Stomach (tissue), 9 donors: ENCODE measurements around the gene ASAP2. TPM values are rescaled to one million over a fixed set of nuclear protein-coding genes. Genes with fewer than 3 reads are reported as not detected.

Experiments
- DNase-seq, 2 donors: peaks; one replicate each; pipeline versions ENCODE4 v3.0.0 to v3.0.0-alpha.2; 2013 to 2019
- H3K27ac ChIP-seq, 5 donors: fragments of 200-600 bp in 4 of 5; sonication (generic) in 4 of 5; one replicate each; pipeline ENCODE4 v1.5.1; 2013 to 2019; ENCODE audit warnings: mild to moderate bottlenecking in 1 of 5, moderate library complexity in 1 of 5
- H3K27me3 ChIP-seq, 3 donors: fragments of 200-600 bp; sonication (generic); one replicate each; pipeline ENCODE4 v1.5.1; 2017 to 2019; ENCODE audit warnings: mixed run types in 1 of 3
- H3K36me3 ChIP-seq, 4 donors: fragments of 200-600 bp; sonication (generic); 1 replicate in 3 of 4; 2 replicates in 1 of 4; pipeline ENCODE4 v1.5.1; 2016 to 2019
- H3K4me1 ChIP-seq, 4 donors: fragments of 200-600 bp; sonication (generic); one replicate each; pipeline ENCODE4 v1.5.1; 2016 to 2019
- H3K4me3 ChIP-seq, 4 donors: fragments of 200-600 bp; sonication (generic) in 3 of 4; one replicate each; pipeline ENCODE4 v1.5.1; 2016 to 2019; ENCODE audit warnings: mild to moderate bottlenecking in 1 of 4
- H3K9me3 ChIP-seq, 4 donors: fragments of 200-600 bp; sonication (generic); one replicate each; pipeline ENCODE4 v1.5.1; 2016 to 2019
- CTCF ChIP-seq, 7 experiments: fragments of 450-650 bp in 4 of 7; fragments of 200-600 bp in 3 of 7; sonication (generic) in 3 of 7; IDR thresholded peaks; one replicate each; pipeline ENCODE4 v1.5.1; 2016 to 2019; ENCODE audit warnings: antibody characterized with exemption in 7 of 7, control low read depth in 2 of 7, mild to moderate bottlenecking in 1 of 7
- EP300 ChIP-seq: sonication (generic); formaldehyde crosslinking; IDR thresholded peaks from one replicate; pipeline ENCODE4 v1.6.1; 2017; ENCODE audit warnings: antibody characterized with exemption
- POLR2A ChIP-seq, 4 donors: fragments of 450-650 bp; IDR thresholded peaks; one replicate each; pipeline ENCODE4 v1.6.1; 2016; ENCODE audit warnings: antibody characterized with exemption in 4 of 4, control low read depth in 2 of 4, mild to moderate bottlenecking in 1 of 4, moderate library complexity in 1 of 4
- POLR2AphosphoS5 ChIP-seq, 3 donors: sonication (generic); formaldehyde crosslinking; IDR thresholded peaks; one replicate each; pipeline ENCODE4 v1.6.1; 2016; ENCODE audit warnings: antibody characterized with exemption in 3 of 3
- WGBS, 5 donors: extraction: QIAGEN DNeasy Blood & Tissue Kit in 3 of 5; methylation state at CpG; one replicate each; pipeline versions ENCODE4 v1.1.5 to v1.1.7; 2013 to 2018; 5-methylcytosine and 5-hydroxymethylcytosine counted together
- intact Hi-C: fragments of 100-400 bp; cut with DNase I; formaldehyde crosslinking; loops from one replicate; pipeline ENCODE4 v1.15.1; 2023; ENCODE audit warnings: low total_unique reads
- polyA plus RNA-seq, 3 donors: library from polyadenylated mRNA; stranded (reverse); fragments of 200-250 nt; gene quantifications; one replicate each; pipeline ENCODE4 v1.2.3, GENCODE V29; 2013
- total RNA-seq, 5 donors: library from RNA; depleted of rRNA; stranded (reverse); fragments of >200 nt; gene quantifications; one replicate each; pipeline versions ENCODE4 v1.1.0 to v1.2.3, GENCODE V29; 2014 to 2016
- donor health status: healthy with polysubstance abuse.
- donor health status: Bipolar disorder and iron deficiency.
- donor health status: healthy.

The ASAP2 gene
- total and polyA plus RNA-seq, 8 donors, result 9.7 to 55.4 (median 33.7) TPM

DNA sequence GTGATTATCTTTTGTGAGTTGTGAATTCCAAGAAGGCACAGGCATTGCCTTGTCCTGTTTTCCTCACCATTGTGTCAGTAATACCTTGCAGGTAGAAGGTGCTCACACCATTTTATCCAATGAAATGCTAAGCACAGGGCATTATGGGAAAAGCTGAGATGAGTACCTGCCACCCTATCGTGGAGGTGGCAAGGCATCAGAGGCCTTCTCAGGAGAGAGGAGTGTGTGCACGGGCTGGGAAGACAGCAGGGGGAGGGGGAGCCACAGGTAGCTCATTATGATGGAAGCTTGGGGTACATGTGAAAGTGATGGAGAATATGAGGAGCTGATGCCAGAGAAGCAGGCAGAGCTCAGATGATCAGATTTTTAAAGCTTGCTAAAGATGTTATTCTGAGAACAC, 69.5 kb downstream of the ASAP2 start:
- Histone ChIP-seq H3K27ac (no peak overlapping the region), H3K4me1 (peaks cover 6 to 41% (median 23%) of the 10 kb centered on the region in 4 donors), H3K27me3 (no peaks in the 10 kb centered on the region), H3K36me3 (peaks cover 0 to 17% (median 14%) of the 10 kb centered on the region in 4 donors), H3K4me3 (no peak overlapping the region), H3K9me3 (no peaks in the 10 kb centered on the region)
- 81 to 95% (median 86%) methylated on average over 2 of the region's 2 CpGs for WGBS, 5 donors
- TF ChIP-seq POLR2A (IDR thresholded peaks at IDR 0.05) (no peak), EP300 (no peak), POLR2AphosphoS5 (IDR thresholded peaks at IDR 0.05) (no peak), CTCF (IDR thresholded peaks at IDR 0.05) (no peak)
- no peak for DNase-seq
- intact Hi-C loops, result no loop called here

GRCh38 chr2:9276901-9277451, 70.4 kb downstream of the ASAP2 start:
- intact Hi-C loops, result no loop called here
- TF ChIP-seq EP300, result no peak
- no peak for TF ChIP-seq POLR2AphosphoS5 (IDR thresholded peaks at IDR 0.05)
- TF ChIP-seq POLR2A (IDR thresholded peaks at IDR 0.05), result no peak
- no peak for TF ChIP-seq CTCF (IDR thresholded peaks at IDR 0.05)
- H3K4me1 ChIP-seq, result peaks cover 14 to 50% (median 32%) of the 10 kb centered on the region in 4 donors
- DNase-seq, result no peak
- H3K27me3 ChIP-seq, result no peaks in the 10 kb centered on the region
- H3K4me3 ChIP-seq, result no peak overlapping the region
- peaks cover 0 to 17% (median 15%) of the 10 kb centered on the region in 4 donors for H3K36me3 ChIP-seq
- 89 to 92% (median 90%) methylated on average over 9 of the region's 9 CpGs for WGBS, 5 donors
- no peak overlapping the region for H3K27ac ChIP-seq
- no peaks in the 10 kb centered on the region for H3K9me3 ChIP-seq

GRCh38 chr2:9278439-9278838, 71.8 kb downstream of the ASAP2 start:
- TF ChIP-seq CTCF (IDR thresholded peaks at IDR 0.05) (no peak), POLR2AphosphoS5 (IDR thresholded peaks at IDR 0.05) (no peak), EP300 (no peak), POLR2A (IDR thresholded peaks at IDR 0.05) (no peak)
- Histone ChIP-seq H3K4me1 (peaks cover 26 to 63% (median 43%) of the 10 kb centered on the region in 4 donors), H3K4me3 (no peak overlapping the region), H3K9me3 (no peaks in the 10 kb centered on the region), H3K27me3 (no peaks in the 10 kb centered on the region), H3K27ac (no peak overlapping the region), H3K36me3 (peaks cover 0 to 18% (median 15%) of the 10 kb centered on the region in 4 donors)
- intact Hi-C loops, result no loop called here
- DNase-seq, result no peak
- 81 to 93% (median 85%) methylated on average over 7 of the region's 7 CpGs for WGBS, 5 donors

GRCh38 chr2:9279426-9279825, 72.8 kb downstream of the ASAP2 start:
- TF ChIP-seq CTCF (IDR thresholded peaks at IDR 0.05) (no peak), POLR2A (IDR thresholded peaks at IDR 0.05) (no peak), POLR2AphosphoS5 (IDR thresholded peaks at IDR 0.05) (no peak), EP300 (no peak)
- no peak for DNase-seq
- no peak overlapping the region for H3K27ac ChIP-seq
- no peaks in the 10 kb centered on the region for H3K27me3 ChIP-seq
- WGBS, 5 donors, result 76 to 86% (median 84%) methylated on average over 10 of the region's 10 CpGs
- intact Hi-C loops, result no loop called here
- no peak overlapping the region for H3K4me3 ChIP-seq
- H3K4me1 ChIP-seq, result peaks cover 26 to 63% (median 41%) of the 10 kb centered on the region in 4 donors
- H3K36me3 ChIP-seq, result peaks cover 0 to 18% (median 15%) of the 10 kb centered on the region in 4 donors
- H3K9me3 ChIP-seq, result no peaks in the 10 kb centered on the region
